ENCODE measurements around the gene HIRIP3.

DNA sequence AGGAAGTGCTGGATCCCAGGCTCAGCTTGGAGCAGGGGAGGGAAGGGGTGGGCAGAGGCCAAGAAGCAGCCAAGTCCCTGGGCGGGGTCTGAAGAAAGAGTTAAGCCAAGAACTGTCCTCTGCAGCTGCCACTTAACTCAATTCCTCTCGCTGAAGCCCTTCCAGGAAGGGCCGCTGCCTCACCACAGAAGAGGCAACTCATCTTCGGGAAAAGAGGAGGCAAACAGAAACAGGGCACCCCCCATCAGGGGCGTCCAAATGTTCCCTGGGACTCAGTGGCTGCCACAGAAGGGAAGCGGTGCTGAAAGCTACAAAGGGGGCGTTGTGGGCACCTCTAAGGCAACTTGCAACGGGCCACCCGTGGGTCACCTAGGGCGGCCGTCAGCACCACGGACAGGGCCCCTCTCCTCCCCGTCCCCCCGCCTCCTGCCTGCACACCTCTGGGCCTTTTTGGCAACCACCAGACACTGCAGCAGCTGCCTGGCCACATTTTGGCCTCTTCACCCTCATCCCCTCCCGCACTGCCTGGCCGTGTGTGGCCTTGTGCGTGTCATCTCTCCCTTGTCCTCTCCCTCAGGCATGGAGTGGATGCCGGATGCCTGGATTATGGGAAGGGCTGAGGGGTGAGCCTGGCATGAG, 33.1 kb upstream of the HIRIP3 start:
- TF ChIP-seq POLR2A (IDR thresholded peaks at IDR 0.05), result no peak
- TF ChIP-seq, protein P1, sequence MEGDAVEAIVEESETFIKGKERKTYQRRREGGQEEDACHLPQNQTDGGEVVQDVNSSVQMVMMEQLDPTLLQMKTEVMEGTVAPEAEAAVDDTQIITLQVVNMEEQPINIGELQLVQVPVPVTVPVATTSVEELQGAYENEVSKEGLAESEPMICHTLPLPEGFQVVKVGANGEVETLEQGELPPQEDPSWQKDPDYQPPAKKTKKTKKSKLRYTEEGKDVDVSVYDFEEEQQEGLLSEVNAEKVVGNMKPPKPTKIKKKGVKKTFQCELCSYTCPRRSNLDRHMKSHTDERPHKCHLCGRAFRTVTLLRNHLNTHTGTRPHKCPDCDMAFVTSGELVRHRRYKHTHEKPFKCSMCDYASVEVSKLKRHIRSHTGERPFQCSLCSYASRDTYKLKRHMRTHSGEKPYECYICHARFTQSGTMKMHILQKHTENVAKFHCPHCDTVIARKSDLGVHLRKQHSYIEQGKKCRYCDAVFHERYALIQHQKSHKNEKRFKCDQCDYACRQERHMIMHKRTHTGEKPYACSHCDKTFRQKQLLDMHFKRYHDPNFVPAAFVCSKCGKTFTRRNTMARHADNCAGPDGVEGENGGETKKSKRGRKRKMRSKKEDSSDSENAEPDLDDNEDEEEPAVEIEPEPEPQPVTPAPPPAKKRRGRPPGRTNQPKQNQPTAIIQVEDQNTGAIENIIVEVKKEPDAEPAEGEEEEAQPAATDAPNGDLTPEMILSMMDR (IDR thresholded peaks at IDR 0.05), result no peak
